Stimulated activated effector memory CD8-positive, alpha-beta T cell treated with anti-CD3 and anti-CD28 coated beads, Interleukin-12 subunit alpha, Interleukin-12 subunit beta, amount 100 ng/mL, for 72 hours (primary cell): ENCODE measurements around the gene TLNRD1.

Experiments used
- ATAC-seq: fragments of 150-1000 bp; cut with Tn5 transposase; 2 replicates; pipeline ENCODE4 v1.10.0; 2021
- DNase-seq, 2 donors: peaks; one replicate each; pipeline ENCODE4 v3.0.0; 2021 to 2022; ENCODE audit warnings: low spot score in 2 of 2
- H3K27ac Mint-ChIP-seq: one replicate; pipeline ENCODE4 v1.8.0; 2022; ENCODE audit warnings: mild to moderate bottlenecking, mixed read lengths
- H3K36me3 Mint-ChIP-seq: one replicate; pipeline ENCODE4 v1.8.0; 2022; ENCODE audit warnings: mild to moderate bottlenecking, mixed read lengths
- H3K4me1 Mint-ChIP-seq: one replicate; pipeline ENCODE4 v1.8.0; 2022; ENCODE audit warnings: mixed read lengths
- H3K4me3 Mint-ChIP-seq: one replicate; pipeline ENCODE4 v1.8.0; 2022; ENCODE audit warnings: mild to moderate bottlenecking, mixed read lengths
- H3K9me3 Mint-ChIP-seq: one replicate; pipeline ENCODE4 v1.8.0; 2022; ENCODE audit warnings: mixed read lengths

Gene TLNRD1

GRCh38 chr15:81006124-81006523 lies 5.4 kb downstream of the TLNRD1 start:
- no peak overlapping the region for H3K4me3 Mint-ChIP-seq
- no peaks in the 10 kb centered on the region for H3K9me3 Mint-ChIP-seq
- H3K4me1 Mint-ChIP-seq = peaks cover 41% of the 10 kb centered on the region
- H3K36me3 Mint-ChIP-seq = peaks cover 44% of the 10 kb centered on the region
- H3K27ac Mint-ChIP-seq = peak overlapping the region; percentile 19
- DNase-seq (no peak), ATAC-seq (no peak)

DNA sequence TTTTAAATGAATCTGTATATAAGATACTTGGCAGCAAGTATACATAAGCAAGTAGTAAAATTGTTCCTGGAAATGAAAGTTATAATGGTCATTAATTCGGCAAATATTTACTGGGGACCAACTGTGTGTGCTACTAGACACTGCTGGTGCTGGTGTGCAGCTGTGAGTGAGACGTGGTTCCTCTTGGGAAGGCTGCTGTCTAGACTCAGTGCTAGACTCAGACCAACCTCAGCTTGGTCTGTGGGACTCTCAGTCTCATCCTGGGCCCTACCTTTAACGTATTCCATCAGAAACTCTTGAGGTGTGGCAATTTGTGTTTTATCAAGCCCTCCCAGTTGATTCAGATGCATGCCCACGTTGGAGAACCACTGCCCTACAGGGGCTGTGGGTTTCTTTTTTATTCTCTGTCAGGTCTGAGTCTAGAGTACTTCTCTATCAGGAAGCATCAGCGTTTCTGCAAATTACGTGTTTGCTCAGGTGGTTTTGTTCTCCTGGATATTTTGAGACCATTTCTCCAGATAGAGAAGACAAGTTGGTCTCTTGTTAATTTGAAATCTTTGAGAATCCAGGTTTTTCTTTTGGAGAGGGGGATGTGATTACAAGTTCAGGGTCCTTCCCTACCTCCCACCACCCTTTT lies 6.8 kb downstream of the TLNRD1 start:
- ATAC-seq (no peak), DNase-seq (no peak)
- Mint-ChIP-seq H3K9me3 (no peaks in the 10 kb centered on the region), H3K27ac (peak overlapping the region; percentile 37), H3K36me3 (peaks cover 37% of the 10 kb centered on the region), H3K4me3 (no peak overlapping the region), H3K4me1 (peaks cover 49% of the 10 kb centered on the region)

DNA sequence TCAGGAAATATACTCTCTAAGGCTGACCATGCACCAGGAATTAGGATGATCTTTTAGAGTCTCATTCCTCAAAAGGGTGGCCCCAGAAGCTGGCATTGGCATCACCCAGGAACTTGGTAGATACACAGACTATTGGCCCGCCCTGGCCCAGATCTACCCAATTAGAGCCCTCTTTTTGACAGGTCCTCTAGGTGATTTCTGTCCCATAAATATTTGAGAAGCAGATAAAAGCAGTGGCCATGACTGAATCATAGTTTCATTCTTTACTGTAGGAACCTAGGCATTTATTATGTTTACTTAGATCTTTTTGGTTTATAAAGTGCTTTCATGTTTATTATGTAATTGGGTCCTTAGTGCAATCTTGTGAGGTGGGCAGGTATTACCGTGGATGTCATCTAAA lies 7.6 kb downstream of the TLNRD1 start:
- H3K4me1 Mint-ChIP-seq = peaks cover 47% of the 10 kb centered on the region
- ATAC-seq (no peak), DNase-seq (no peak)
- H3K9me3 Mint-ChIP-seq = no peaks in the 10 kb centered on the region
- H3K4me3 Mint-ChIP-seq = no peak overlapping the region
- peaks cover 33% of the 10 kb centered on the region for H3K36me3 Mint-ChIP-seq
- peak overlapping the region; percentile 37 for H3K27ac Mint-ChIP-seq

DNA sequence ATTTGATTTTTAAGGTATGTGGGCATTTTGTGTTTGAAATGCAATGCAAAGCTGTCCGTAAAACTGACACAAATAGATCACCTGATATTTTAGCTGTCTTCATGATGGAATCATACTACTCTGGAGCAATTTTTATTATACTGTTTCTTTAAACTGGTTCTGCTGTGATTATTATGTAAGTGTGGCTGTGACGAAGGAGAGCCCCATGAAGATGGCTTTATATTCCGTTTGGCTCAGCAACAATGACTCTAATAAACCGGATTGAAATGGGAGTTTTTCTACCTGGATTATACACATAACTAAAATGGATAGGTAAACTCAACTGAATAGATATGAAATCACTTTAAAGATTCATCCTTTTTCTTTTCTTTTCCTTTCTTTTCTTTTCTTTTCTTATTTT lies 9.4 kb downstream of the TLNRD1 start:
- no peak overlapping the region for H3K27ac Mint-ChIP-seq
- H3K4me1 Mint-ChIP-seq = peaks cover 45% of the 10 kb centered on the region
- H3K36me3 Mint-ChIP-seq = peaks cover 16% of the 10 kb centered on the region
- H3K4me3 Mint-ChIP-seq = no peak overlapping the region
- no peak for DNase-seq
- ATAC-seq = no peak
- no peaks in the 10 kb centered on the region for H3K9me3 Mint-ChIP-seq

DNA sequence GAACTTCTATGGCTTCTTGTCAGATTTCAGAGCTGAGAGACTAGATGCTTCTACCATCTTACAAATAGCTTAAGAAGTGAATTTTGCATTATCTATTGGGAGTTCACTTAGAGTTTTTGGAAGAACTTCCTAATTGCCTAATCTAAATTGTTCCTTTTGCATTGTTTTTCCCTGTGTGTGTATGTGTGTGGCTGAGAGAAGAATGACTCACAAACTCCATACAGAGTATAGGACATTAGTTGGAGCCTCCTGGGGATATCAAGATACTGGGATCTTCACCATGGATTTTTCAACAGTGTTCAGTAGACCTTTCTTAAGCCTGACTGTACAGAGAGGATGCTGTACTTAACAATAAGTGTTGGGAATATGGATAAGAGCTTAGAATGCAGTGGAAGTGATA lies 10.9 kb downstream of the TLNRD1 start:
- ATAC-seq = no peak
- no peak overlapping the region for H3K27ac Mint-ChIP-seq
- no peak overlapping the region for H3K4me3 Mint-ChIP-seq
- peaks cover 7% of the 10 kb centered on the region for H3K36me3 Mint-ChIP-seq
- no peaks in the 10 kb centered on the region for H3K9me3 Mint-ChIP-seq
- no peak for DNase-seq
- peaks cover 37% of the 10 kb centered on the region for H3K4me1 Mint-ChIP-seq

- no peak overlapping the region for H3K4me3 Mint-ChIP-seq
Measured at GRCh38 chr15:81012588-81012987, 11.9 kb downstream of the TLNRD1 start.

DNA sequence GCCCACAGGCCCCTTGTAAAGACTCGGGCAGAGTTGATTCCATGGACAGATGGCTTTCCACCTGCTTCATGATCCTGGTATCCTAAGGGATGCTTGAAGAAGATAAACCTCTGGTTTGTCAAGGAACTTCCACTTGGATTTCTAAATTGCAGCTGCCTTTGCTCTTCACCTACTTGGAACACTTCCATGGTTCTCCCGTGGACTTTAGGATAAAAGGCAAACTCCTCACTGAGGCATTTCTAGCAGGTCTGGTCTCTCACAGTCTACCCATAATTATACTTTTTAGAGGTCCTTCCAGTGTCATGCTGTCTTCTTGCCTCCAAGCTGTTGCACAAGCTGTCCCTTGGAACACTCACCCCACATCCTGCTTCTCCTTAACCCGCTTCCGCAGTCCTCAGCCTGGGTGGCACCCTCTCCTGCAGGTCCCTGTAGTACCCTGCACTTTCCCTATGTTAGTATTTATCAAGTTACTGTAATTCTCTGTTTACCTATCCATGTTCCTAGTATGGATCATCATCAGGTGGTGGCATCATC lies 12.7 kb downstream of the TLNRD1 start:
- peaks cover 33% of the 10 kb centered on the region for H3K4me1 Mint-ChIP-seq
- H3K27ac Mint-ChIP-seq = peak overlapping the region; percentile 14
- no peaks in the 10 kb centered on the region for H3K9me3 Mint-ChIP-seq
- ATAC-seq (no peak), DNase-seq (no peak)
- no peaks in the 10 kb centered on the region for H3K36me3 Mint-ChIP-seq
- H3K4me3 Mint-ChIP-seq = no peak overlapping the region

More at GRCh38 chr15:81012588-81012987, 11.9 kb downstream of the TLNRD1 start:
- no peaks in the 10 kb centered on the region for H3K9me3 Mint-ChIP-seq
- H3K36me3 Mint-ChIP-seq = no peaks in the 10 kb centered on the region
- H3K27ac Mint-ChIP-seq = no peak overlapping the region
- ATAC-seq = no peak
- no peak for DNase-seq
- H3K4me1 Mint-ChIP-seq = peaks cover 37% of the 10 kb centered on the region

- no peaks in the 10 kb centered on the region for H3K36me3 Mint-ChIP-seq
- DNase-seq (no peak), ATAC-seq (no peak)
- no peaks in the 10 kb centered on the region for H3K9me3 Mint-ChIP-seq
- no peak overlapping the region for H3K4me3 Mint-ChIP-seq
- peaks cover 30% of the 10 kb centered on the region for H3K4me1 Mint-ChIP-seq
- H3K27ac Mint-ChIP-seq = peak overlapping the region; percentile 14
Measured at GRCh38 chr15:81014446-81015093, 13.8 kb downstream of the TLNRD1 start.

DNA sequence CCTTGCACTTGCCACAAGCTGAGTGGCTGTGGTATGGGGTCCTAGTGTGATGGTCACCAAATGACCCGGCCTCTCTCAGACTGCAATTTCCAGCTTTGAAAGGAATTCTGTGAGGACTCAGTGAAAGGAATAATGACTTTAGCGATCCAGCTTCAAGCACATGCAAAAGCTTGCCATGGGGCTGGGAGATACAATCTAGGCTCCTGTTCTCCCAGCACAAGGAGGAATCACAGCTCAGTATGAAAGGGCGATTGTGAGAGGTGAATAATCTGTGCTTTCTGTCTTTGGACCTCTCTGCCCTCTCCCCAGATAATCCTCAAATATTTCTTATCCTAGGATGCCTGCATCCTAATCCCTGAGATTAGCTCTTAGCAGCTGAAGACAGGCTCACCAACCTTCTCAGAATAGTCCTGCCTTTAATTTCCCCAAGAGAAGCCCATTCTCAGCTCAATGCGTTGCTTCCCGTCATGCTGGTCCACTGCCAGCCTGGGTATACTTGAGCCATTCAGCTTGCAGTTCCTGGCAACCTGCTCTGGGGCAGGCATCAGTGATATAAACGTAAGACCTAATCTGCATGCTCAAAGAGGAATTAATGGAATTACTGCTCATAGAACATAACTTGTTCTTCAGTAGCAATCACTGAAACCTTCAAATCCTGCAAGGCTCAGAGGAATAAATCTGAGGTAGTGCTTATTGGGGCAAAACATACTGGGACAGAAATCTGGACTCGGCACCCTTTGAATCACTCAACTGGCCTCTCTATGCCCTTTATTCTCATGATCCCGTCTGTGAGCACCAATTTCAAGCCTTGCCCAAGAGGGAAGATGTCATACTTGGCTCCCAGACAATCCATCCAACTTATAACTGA lies 15.1 kb downstream of the TLNRD1 start:
- Mint-ChIP-seq H3K27ac (peak overlapping the region; percentile 2), H3K9me3 (no peaks in the 10 kb centered on the region), H3K4me1 (peaks cover 31% of the 10 kb centered on the region), H3K4me3 (no peak overlapping the region), H3K36me3 (no peaks in the 10 kb centered on the region)
- ATAC-seq (no peak), DNase-seq (no peak)

- ATAC-seq (no peak), DNase-seq (no peak)
- H3K4me3 Mint-ChIP-seq = no peak overlapping the region
- H3K4me1 Mint-ChIP-seq = peaks cover 24% of the 10 kb centered on the region
- no peaks in the 10 kb centered on the region for H3K9me3 Mint-ChIP-seq
- H3K36me3 Mint-ChIP-seq = no peaks in the 10 kb centered on the region
- H3K27ac Mint-ChIP-seq = peak overlapping the region; percentile 2
Measured at GRCh38 chr15:81016489-81017068, 15.9 kb downstream of the TLNRD1 start.

- no peak for ATAC-seq
- H3K27ac Mint-ChIP-seq = no peak overlapping the region
Measured at GRCh38 chr15:81018197-81018596, 17.5 kb downstream of the TLNRD1 start.

GRCh38 chr15:81021321-81021720 lies 20.6 kb downstream of the TLNRD1 start:
- Mint-ChIP-seq H3K4me3 (no peak overlapping the region), H3K27ac (no peak overlapping the region), H3K4me1 (peaks cover 40% of the 10 kb centered on the region), H3K36me3 (peaks cover 6% of the 10 kb centered on the region), H3K9me3 (peaks cover 4% of the 10 kb centered on the region)
- DNase-seq = no peak
- ATAC-seq = no peak

More at GRCh38 chr15:81018197-81018596, 17.5 kb downstream of the TLNRD1 start:
- no peaks in the 10 kb centered on the region for H3K9me3 Mint-ChIP-seq
- DNase-seq = no peak
- H3K4me1 Mint-ChIP-seq = peaks cover 27% of the 10 kb centered on the region
- no peak overlapping the region for H3K4me3 Mint-ChIP-seq
- peaks cover 6% of the 10 kb centered on the region for H3K36me3 Mint-ChIP-seq

DNA sequence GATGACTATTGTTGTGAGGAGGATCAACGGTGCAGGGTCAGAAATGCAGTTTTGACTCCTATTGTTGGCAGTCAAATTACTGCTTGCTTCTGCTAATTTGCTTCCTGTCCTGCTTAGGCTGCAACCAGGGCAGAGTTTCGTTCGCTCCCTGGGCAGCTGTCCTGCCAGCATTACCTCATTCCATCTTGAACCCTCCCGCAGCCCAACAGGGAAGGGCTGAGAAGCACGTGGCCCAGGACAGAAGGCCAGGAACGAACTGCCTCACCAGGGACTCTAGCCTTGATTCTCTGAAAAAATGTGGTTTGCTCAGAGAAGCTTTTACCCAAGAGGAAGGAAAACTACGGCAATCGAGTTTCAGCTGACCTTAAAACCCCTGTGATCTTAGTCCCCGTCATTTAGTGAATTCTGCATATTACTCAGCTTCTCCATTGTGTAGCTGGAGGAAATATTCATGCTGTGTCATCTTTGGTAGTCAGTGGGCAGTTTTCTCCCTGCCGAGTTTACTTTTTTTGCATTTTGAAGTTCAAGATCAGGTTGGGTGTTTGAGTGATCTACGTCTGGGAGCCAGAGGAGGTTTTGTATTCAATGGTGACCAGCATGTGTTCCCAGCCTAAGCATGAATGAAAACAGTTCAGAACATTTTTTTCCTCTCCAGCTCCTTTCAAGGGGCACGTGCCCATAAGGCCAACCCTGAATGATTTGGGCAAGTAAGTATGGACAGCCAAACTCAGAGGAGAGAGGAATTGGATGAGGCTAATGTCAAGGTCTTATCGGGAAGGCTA lies 23.0 kb downstream of the TLNRD1 start:
- peak; percentile 98 for ATAC-seq
- Mint-ChIP-seq H3K36me3 (peaks cover 6% of the 10 kb centered on the region), H3K9me3 (peaks cover 4% of the 10 kb centered on the region), H3K4me1 (peaks cover 47% of the 10 kb centered on the region), H3K4me3 (peak overlapping the region; percentile 61), H3K27ac (peak overlapping the region; percentile 98)
- DNase-seq = peak; percentile 28 to 80

- H3K4me3 Mint-ChIP-seq = peak overlapping the region; percentile 61
- ATAC-seq (no peak), DNase-seq (no peak)
- peaks cover 53% of the 10 kb centered on the region for H3K4me1 Mint-ChIP-seq
- peak overlapping the region; percentile 98 for H3K27ac Mint-ChIP-seq
- H3K36me3 Mint-ChIP-seq = peaks cover 6% of the 10 kb centered on the region
- H3K9me3 Mint-ChIP-seq = peaks cover 4% of the 10 kb centered on the region
Measured at GRCh38 chr15:81024265-81024872, 23.6 kb downstream of the TLNRD1 start.
